ENCODE data around the gene AP1G2.
"Not testable (repeated sequence)": the region's sequence is repeated elsewhere in the genome, so short reads cannot be mapped to it uniquely, and the experiment has no call there.

DNA sequence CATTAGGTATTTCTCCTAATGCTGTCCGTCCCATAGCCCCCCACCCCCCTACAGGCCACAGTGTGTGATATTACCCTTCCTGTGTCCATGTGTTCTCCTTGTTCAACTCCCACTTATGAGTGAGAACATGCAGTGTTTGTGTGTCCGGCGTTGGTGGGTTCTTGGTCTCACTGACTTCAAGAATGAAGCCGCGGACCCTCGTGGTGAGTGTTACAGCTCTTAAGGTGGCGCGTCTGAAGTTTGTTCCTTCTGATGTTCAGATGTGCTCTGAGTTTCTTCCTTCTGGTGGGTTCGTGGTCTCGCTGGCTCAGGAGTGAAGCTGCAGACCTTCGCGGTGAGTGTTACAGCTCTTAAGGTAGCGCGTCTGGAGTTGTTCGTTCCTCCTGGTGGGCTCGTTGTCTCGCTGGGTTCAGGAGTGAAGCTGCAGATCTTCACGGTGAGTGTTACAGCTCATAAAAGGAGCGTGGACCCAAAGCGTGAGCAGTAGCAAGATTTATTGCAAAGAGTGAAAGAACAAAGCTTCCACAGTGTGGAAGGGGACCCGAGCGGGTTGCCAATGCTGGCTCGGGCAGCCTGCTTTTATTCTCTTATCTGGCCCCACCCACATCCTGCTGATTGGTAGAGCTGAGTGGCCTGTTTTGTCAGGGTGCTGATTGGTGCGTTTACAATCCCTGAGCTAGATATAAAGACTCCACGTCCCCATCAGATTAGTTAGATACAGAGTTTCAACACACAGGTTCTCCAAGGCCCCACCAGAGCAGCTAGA is 16.4 kb upstream of the AP1G2 start:
- TF ChIP-seq, protein P1, sequence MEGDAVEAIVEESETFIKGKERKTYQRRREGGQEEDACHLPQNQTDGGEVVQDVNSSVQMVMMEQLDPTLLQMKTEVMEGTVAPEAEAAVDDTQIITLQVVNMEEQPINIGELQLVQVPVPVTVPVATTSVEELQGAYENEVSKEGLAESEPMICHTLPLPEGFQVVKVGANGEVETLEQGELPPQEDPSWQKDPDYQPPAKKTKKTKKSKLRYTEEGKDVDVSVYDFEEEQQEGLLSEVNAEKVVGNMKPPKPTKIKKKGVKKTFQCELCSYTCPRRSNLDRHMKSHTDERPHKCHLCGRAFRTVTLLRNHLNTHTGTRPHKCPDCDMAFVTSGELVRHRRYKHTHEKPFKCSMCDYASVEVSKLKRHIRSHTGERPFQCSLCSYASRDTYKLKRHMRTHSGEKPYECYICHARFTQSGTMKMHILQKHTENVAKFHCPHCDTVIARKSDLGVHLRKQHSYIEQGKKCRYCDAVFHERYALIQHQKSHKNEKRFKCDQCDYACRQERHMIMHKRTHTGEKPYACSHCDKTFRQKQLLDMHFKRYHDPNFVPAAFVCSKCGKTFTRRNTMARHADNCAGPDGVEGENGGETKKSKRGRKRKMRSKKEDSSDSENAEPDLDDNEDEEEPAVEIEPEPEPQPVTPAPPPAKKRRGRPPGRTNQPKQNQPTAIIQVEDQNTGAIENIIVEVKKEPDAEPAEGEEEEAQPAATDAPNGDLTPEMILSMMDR (IDR thresholded peaks at IDR 0.05; ENCODE audit: low read depth, low read length) = not testable (repeated sequence)
- not testable (repeated sequence) for TF ChIP-seq EZH2phosphoT487 (IDR thresholded peaks at IDR 0.05; ENCODE audit: low read depth)
